ENCODE measurements around the gene BRINP2.

The BRINP2 gene

DNA sequence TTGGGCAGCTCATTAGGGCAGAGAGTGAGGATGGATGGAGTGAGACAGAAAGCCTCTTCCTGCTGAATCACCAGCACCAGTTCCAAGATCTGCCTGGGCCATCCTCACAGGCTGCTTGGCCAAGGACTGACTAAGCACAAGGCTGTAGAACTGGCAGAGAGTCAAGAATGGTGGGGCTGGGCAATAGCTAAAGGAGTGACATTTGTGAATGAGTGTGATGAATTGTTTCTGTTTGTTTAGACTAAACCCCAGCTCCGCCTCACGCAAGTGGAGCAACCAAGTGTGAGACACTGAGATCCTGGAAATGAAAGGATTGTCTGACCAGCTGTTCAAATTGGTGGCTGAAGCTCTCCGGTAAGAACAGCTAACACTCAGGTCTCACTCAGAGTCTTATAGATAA is 38.6 kb downstream of the BRINP2 start:
- DNase-seq (ENCODE audit: low read depth) = peak; percentile 100
- TF ChIP-seq, protein P1, sequence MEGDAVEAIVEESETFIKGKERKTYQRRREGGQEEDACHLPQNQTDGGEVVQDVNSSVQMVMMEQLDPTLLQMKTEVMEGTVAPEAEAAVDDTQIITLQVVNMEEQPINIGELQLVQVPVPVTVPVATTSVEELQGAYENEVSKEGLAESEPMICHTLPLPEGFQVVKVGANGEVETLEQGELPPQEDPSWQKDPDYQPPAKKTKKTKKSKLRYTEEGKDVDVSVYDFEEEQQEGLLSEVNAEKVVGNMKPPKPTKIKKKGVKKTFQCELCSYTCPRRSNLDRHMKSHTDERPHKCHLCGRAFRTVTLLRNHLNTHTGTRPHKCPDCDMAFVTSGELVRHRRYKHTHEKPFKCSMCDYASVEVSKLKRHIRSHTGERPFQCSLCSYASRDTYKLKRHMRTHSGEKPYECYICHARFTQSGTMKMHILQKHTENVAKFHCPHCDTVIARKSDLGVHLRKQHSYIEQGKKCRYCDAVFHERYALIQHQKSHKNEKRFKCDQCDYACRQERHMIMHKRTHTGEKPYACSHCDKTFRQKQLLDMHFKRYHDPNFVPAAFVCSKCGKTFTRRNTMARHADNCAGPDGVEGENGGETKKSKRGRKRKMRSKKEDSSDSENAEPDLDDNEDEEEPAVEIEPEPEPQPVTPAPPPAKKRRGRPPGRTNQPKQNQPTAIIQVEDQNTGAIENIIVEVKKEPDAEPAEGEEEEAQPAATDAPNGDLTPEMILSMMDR (IDR thresholded peaks at IDR 0.05; ENCODE audit: control insufficient read depth, insufficient read depth, low read depth, low read length, missing control alignments) = no peak
- no peak overlapping the region for H3K4me3 ChIP-seq (ENCODE audit: control insufficient read depth, low read depth, low read length)

DNA sequence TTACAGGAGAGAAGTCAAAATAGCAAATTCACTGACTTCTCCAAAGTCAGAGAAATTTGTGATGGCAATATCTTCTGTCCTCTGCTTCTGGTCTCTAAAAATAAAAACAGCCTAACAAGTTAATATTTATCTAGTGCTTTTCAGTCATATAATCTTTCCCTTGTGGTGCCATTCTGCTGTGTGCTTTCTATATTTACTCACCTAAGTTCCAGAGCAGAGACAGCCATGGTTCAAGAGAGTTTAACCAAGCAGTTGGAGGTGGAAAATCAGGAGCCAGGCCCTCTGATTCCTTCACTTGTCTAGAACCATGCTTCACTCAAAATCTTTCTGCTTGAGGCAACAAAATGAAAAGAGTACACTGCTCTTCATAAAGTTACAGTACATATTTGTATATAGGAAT is 39.3 kb downstream of the BRINP2 start:
- no peak for DNase-seq (ENCODE audit: low read depth)
- TF ChIP-seq, protein P1 (IDR thresholded peaks at IDR 0.05; ENCODE audit: control insufficient read depth, insufficient read depth, low read depth, low read length, missing control alignments) = no peak
- H3K4me3 ChIP-seq (ENCODE audit: control insufficient read depth, low read depth, low read length) = no peak overlapping the region

DNA sequence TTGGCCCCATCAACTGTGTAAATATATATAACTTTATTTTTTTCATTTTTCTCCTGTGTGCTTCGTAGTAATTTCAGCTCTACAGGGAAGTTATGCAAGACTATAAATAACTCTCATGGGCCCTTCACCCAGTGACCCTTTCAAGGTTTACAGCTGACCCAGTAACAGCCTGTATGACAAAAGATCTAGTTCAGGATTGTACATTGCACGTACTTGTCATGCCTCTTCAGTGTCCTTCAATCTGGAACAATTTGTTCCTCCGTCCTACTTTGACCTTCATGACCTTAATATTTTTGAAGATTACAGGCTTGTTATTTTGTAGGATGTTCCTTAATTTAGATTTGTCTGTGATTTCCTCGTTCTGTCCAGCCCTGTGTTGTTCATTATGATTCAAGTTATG is 40.5 kb downstream of the BRINP2 start:
- TF ChIP-seq, protein P1 (IDR thresholded peaks at IDR 0.05; ENCODE audit: control insufficient read depth, insufficient read depth, low read depth, low read length, missing control alignments) = no peak
- H3K4me3 ChIP-seq (ENCODE audit: control insufficient read depth, low read depth, low read length) = no peak overlapping the region
- no peak for DNase-seq (ENCODE audit: low read depth)

DNA sequence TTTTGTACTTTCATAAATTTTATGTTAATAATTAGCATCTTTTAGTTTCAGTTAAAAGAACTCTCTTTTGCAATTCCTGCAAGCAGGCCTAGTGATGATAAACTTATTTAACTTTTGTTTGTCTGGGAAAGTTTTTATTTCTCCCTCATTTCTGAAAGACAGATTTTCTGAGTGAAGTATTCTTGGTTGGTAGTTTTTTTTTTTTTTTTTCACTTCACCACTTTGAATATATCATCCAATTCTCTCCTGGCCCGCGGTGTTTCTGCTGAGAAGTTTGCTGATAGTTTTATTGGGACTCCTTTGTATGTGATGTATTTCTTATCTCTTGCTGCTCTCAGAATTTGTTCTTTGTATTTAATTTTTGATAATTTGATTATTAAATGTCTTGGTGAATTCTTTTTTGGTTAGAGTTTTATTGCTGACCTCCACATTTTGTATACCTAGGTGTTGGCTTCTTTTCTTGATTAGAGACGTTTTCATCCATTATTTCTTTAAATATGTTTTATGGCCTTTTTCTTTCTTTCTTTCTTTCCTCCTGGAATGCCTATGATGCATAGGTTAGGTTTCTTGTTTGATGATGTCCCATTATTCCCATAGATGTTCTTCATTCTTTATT is 45.9 kb downstream of the BRINP2 start:
- no peak for DNase-seq (ENCODE audit: low read depth)
- H3K4me3 ChIP-seq (ENCODE audit: control insufficient read depth, low read depth, low read length) = no peak overlapping the region
- TF ChIP-seq, protein P1 (IDR thresholded peaks at IDR 0.05; ENCODE audit: control insufficient read depth, insufficient read depth, low read depth, low read length, missing control alignments) = no peak

DNA sequence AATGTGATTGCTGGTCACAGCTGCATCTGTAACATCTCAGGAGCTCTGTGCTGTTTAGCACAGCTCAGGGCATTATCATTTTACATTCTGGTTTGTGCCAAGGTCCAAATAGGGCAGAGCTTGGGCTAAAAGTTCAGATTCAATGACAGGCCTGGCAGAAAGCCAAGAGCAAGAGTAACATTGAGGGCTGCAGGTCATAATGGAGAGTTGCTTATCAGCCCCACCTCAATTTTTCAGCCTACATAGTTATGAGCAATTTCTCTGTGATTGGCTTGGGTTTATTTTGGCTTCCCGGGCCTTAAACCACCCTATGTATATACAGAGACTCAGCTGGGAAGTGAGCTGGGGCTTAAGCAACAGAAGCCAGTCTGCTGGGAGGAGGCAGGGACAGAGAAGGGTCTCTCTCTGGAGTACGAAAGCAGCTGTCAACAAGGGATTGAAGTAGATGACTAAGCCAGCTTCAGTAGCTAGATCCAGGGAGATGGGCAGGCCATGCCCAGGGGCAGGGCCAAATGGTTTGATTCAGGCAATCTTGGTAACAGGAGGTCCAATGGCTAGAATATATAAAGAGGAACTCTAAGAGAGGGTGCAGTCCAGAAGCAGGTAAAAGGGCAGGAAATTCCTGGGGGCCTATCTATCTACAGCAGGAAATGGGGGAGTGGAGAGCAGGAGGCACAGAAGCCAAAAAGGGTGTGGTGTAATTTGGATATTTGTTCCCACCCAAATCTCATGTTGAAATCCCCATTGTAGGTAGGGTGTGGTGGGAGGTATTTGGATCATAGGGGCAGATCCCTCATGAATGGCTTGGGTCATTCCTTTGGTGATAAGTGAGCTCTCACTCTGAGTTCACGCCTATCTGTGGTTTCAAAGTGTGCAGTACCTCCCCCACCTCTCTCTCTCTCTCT is 49.0 kb downstream of the BRINP2 start:
- no peak for DNase-seq (ENCODE audit: low read depth)
- TF ChIP-seq, protein P1 (IDR thresholded peaks at IDR 0.05; ENCODE audit: control insufficient read depth, insufficient read depth, low read depth, low read length, missing control alignments) = no peak
- no peak overlapping the region for H3K4me3 ChIP-seq (ENCODE audit: control insufficient read depth, low read depth, low read length)

DNA sequence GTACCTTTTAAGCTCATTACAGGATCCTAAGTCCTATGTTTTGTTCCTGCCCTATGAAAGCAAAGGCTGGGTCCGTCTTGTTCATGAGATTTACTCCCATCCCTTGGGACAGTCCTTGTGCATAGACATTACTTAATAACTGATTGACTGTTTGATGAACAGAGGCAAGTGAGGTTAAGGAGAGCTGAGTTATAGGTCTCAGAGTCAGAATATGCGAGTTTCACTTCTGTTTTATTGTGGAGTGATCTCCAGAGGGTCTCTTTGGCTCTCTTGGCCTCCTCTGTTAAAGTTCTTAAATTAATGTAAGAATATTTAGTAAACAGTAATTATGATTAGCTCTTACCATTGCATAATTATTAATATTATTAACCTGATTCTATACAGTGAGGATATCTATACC is 52.6 kb downstream of the BRINP2 start:
- no peak for DNase-seq (ENCODE audit: low read depth)
- TF ChIP-seq, protein P1 (IDR thresholded peaks at IDR 0.05; ENCODE audit: control insufficient read depth, insufficient read depth, low read depth, low read length, missing control alignments) = no peak
- no peak overlapping the region for H3K4me3 ChIP-seq (ENCODE audit: control insufficient read depth, low read depth, low read length)

Data from AG09309 (cell line).